DMS53 treated with DMSO at 0.1 percent for 48 hours (cell line): ENCODE data around the gene GAST.

ENCODE experiments used
- DNase-seq: peaks from one replicate; lab custom pipeline; 2025; ENCODE audit not compliant: unreplicated experiment; lab: John Stamatoyannopoulos, UW

GAST gene

GRCh38 chr17:41738801-41739112, 26.6 kb downstream of the GAST start:
- no peak for DNase-seq

DNA sequence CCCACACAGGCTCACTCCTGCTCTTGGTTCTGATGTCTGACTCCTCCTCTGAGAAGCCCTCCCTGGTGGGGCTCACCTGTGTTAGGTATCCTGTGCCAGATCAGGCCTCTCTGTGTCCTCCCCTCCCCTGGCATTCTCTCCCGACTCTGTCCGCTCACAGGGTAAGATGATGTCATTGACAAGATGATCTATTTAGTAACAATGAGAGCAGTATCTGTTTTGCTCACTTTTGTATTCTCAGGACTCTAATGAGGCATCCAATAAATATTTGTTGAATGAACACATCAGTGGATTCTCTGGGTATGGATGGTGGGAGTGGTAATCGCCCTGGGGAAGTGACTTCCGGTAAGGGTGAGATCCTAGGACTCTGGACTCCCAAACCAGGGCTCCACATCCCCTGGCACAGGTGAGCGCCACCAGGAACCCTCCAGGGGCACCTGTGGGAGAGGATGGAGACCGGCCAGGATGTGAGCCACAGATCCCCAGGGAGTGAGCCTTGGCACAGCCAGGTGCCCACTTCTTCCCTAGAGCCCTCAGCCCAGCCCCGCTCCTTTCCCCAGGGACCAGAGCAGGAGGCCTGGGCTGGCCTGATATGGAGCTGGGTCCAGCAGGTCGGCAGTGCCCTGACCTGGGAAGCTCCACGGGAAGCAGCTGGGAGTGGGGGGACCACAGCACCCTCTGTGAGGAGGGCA, 27.7 kb downstream of the GAST start:
- peak; percentile 74 for DNase-seq

- no peak for DNase-seq
Measured at GRCh38 chr17:41740506-41740905, 28.4 kb downstream of the GAST start.

DNA sequence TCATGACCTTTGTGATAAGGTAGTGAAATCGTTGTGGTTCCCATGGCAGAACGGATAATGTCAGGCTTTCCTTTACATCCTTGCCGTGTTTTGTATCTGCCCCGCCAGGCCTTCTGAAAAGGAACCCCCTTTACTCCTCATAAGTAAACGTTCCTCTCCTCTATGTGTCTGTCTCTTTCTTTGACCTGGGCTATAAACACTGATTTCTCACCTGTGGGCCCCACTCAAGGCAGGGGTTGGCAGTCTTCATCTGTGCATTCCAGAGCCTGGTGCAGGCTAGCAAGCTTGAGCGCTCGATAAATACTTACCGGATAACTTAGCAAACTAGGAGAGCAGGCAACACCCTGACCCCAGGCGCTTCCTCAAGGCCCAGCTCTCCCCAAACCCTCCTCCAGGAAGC, 29.6 kb downstream of the GAST start:
- DNase-seq: no peak

- no peak for DNase-seq
Measured at GRCh38 chr17:41748275-41748674, 36.1 kb downstream of the GAST start.

DNA sequence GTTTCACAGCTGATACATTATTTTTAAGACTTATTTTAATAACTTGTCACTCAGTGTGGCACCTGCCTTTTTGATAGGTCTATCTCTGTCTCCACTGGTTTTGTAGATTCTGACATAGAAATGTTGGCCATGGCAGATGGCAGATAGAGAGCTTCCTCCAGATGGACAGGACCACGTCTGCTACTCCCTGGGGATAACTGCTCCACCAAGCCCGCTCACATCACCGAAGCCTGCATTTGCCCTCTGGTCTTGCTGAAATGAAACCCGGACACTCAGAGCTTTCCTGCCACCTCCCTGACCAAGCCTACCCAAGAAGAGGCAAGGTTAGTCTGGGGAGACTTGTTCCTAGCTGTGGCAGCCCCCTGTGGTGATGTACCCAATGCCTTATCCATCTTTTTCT, 38.7 kb downstream of the GAST start:
- DNase-seq: no peak

- DNase-seq: no peak
Measured at GRCh38 chr17:41751288-41751687, 39.2 kb downstream of the GAST start.

DNA sequence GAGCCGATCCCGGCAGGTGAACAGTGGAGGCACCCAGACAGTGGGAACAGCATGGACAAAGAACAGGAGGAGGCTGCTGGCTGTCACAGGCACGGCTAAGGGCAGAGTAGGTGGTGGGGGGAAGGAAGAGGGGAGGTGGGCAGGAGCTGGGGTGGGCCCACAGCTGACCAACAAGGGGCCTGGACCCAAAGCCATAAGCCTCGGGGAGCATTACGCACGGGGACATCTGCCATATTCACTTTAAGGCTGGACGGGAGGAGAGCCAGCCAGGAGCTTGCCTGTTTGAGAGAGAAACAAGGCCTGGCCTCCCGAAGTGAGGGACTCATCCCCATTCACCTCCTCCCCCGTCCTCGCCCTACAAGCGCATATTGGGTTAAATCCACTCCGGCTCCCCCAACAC, 41.9 kb downstream of the GAST start:
- no peak for DNase-seq

DNA sequence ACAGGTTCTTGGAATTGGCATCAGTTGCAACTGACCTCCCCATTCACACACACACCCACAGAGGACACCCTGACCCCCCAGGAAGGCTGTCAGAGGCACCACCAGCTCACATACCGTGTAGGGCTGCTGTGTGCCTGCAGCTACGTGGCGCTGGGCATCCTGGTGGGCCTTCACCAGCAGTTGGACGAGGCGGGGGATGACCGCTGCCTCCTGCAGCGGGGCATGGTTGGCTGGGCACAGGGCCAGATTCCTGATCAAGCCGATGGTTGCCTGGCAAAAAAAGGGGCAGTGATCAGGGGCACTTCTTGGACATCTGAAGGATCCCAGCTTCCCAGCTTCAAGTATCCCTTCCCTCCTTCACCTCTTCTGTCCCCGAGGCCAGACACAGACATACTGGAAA, 46.5 kb downstream of the GAST start:
- DNase-seq: no peak

GRCh38 chr17:41760878-41761277, 48.7 kb downstream of the GAST start:
- DNase-seq: no peak

DNA sequence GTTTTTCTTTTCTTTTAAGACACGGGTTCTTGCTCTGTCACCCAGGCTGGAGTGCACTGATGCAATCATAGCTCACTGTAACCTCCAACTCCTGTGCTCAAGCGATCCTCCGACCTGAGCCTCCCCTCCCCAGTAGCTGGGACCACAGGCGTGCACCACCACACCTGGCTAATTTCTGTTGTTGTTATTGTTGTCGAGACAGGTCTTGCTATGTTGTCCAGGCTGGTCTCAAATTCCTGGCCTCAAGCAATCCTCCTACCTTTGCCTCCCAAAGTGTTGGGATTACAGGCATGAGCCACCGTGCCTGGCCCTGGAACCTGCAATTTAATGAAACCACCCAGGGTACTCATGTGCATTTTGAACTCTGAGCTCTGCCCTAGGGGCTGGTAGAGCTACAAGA, 50.3 kb downstream of the GAST start:
- no peak for DNase-seq

DNA sequence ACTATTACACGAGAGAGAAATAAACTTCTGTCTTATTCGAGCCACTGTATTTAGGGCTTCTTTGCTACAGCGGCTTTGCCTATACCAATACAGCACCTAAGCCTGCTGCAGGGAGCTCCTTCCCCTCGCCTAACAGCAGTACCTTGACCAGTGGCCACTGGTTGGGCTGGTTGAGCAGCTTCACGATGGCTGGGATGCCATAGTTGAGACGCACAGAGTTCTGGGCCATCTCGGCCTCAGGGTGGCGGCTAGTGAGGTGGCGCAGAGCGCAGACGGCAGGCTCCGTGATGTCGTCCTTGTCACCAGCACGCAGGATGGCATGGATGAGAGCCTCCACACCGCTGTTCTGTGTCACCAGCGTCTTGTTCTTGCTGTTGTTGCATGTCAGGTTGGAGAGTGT, 50.7 kb downstream of the GAST start:
- no peak for DNase-seq

DNA sequence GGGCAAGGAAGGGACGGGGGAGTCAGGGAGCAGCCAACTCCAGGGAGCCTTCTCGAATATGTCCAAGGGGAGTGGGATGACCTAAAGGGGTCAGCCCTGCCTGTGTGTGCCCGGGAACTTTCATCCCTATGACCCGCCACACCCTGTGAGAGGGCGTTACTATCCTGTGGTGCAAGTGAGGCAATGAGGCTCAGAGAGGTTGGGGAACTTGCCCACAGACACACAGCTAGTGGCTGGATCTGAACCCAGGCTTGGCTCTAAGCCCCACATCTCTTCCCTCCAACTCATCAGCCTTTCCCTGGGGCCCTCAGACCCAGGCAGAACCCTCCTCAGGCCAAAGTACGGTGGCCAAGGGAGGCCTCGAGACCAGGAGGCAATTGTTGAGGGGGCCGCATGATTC, 51.2 kb downstream of the GAST start:
- no peak for DNase-seq
